ENCODE results near the gene RAB41.
"Not testable (repeated sequence)": the region's sequence is repeated elsewhere in the genome, so short reads cannot be mapped to it uniquely, and the experiment has no call there.

Gene RAB41

GRCh38 chrX:70292788-70293187 is 10.8 kb downstream of the RAB41 start:
- no peak for DNase-seq

GRCh38 chrX:70293621-70294020 is 11.6 kb downstream of the RAB41 start:
- DNase-seq = no peak

GRCh38 chrX:70301716-70302115 is 19.7 kb downstream of the RAB41 start:
- DNase-seq = no peak

GRCh38 chrX:70313503-70313902 is 31.5 kb downstream of the RAB41 start:
- no peak for DNase-seq

DNA sequence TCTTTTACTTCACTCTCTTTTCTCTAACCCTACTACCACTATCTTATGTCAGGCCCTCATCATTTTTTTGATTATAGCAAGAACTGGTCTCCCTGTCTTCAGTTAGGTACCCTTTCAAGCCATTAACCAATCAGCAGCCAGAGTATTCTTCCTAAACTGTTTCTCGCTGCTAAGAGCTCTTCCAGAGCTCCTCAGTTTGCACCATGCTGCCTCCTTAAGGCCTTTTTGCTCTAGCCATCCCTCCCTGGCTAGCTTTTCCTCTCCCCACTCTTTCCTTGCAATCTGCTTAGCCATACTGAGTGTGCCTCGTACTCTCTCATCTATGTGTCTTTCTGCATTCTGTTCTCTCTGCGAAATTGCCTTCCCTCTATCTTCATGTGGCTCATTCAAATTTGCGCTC is 40.8 kb downstream of the RAB41 start:
- DNase-seq = no peak

- not testable (repeated sequence) for DNase-seq
Observed at GRCh38 chrX:70323628-70324027, 41.7 kb downstream of the RAB41 start.

GRCh38 chrX:70324326-70324725 is 42.4 kb downstream of the RAB41 start:
- DNase-seq = no peak

- DNase-seq = no peak
Observed at GRCh38 chrX:70331161-70331560, 49.2 kb downstream of the RAB41 start.

DNA sequence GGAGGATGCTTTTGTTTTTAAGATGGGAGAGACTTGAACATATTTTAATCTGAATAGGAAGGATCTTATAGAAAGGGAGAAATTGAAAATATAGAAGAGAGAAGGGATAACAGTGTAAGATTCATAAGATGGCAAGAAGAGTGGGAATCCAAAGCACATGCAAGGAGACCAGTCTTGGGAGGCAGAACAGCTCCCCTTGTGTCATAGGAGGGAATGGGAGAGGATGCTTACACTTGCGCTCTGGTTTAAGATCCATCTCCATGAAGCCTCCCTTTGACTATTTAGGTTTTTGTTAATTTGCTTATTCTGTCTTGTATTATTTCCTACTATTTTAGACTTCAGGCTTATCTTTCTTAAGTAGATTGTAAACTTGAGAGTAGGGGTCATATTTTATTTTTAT is 50.6 kb downstream of the RAB41 start:
- no peak for DNase-seq
